KBM-7 (cell line): ENCODE data around the gene ASRGL1.
"Not testable (repeated sequence)": the region's sequence is repeated elsewhere in the genome, so short reads cannot be mapped to it uniquely, and the experiment has no call there.

ENCODE experiments used
- DNase-seq: peaks from one replicate; pipeline ENCODE4 v3.0.0-alpha.2; 2015
- in situ Hi-C: fragments of 300-500 bp; cut with MboI; formaldehyde crosslinking; loops from 2 replicates; pipeline ENCODE4 v1.14.3; 2020; ENCODE audit warnings: low sequenced_read_pairs, low pct_unique_long_range_greater_than_20kb, mixed read lengths

ASRGL1 gene

DNA sequence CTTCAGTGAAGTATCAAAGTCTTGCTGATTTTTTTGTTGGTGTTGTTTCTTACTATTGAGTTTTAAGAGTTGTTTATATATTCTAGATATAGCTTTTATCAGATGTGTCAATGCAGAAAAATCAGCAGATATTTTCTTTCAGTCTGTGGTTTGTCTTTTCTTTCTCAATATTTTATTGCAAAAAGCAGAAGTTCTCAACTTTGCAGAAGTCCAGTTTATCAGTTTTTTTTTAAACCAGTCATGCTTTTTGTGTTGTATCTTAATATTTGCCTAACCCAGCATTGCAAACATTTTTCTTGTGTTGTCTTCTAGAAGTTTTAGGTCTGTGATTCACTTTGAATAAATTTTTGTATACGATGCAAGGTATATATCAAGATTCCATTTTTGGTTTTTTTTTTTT lies 7.0 kb downstream of the ASRGL1 start:
- DNase-seq, result peak; percentile 31
- in situ Hi-C loops, result no loop called here

DNA sequence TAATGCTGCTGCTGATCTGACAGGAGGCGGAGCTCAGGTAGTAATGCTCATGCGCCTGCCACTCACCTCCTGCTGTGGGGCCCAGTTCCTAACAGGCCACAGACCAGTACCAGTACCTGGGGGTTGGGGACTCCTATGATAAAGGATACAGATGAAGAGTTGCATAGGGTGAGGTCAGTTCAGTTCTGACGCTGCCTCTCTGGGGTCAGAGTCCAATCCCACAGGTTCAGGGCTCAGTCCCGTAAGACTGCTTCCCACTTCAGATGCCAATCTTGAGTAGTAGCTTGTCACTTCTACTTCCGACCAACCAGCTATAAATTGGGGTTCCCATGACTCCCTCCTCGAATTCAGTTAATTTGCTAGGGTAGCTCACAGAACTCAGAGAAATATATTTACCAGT lies 8.6 kb downstream of the ASRGL1 start:
- in situ Hi-C loops, result no loop called here
- DNase-seq, result no peak

DNA sequence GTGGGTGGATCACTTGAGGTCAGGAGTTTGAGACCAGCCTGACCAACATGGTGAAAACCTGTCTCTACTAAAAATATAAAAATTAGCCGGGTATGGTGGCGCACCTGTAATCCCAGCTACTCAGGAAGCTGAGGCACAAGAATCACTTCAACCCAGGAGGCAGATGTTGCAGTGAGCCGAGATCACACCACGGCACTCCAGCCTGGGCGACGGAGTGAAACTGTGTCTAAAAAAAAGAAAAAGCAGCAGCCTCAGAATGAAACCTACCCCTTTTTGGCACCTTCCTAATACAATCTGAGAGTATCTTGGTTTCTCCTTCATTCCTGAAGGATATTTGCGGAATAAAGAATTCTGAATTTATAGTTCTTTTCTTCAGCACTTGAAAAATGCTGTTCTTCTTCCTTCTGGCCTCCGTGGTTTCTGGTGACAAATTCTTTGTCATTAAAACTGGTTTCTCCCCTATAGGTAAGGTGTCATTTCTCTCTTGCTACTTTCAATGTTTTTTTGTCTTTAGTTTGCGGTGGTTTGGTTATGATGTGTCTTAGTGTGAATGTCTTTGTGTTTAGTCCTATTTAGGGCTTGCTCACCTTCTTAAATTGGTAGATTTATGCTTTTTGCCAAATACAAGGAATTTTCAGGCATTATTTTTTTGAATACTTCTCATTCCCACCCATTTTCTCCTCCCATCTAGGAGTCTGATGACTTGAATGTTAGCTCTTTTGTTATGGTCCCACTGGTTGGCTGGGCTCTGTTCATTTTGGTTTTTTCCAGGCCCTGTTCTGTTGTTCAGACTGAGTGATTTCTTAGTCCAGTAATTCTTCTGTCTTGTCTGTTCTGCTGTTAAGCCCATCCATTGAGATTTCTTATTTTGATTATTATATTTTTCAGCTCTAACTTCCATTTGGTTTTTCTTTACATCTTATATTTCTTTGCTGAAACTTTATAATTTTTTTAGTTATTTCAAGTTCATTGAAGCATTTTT lies 15.4 kb downstream of the ASRGL1 start:
- no peak for DNase-seq

DNA sequence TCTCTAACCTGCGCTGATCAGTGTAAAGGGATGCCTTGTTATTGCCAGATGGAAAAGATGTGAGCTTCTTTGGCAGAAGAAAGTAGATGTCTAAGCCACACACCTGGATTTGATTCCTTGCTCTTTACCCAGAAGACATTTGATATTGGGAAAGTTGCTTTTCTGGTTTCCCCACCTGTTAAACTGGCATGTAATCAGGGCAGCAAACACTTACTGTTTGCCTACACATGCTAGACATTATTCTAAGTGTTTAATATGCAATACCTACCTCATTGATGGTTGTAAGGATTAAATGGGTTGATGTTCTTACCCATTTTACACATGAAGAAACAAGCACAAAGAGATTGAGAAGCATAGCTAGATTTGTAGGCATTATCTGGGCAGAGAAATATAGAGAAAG lies 16.6 kb downstream of the ASRGL1 start:
- DNase-seq, result no peak
- in situ Hi-C loops, result no loop called here

More for the DNA sequence above, 15.4 kb downstream of the ASRGL1 start:
- in situ Hi-C loops, result no loop called here

DNA sequence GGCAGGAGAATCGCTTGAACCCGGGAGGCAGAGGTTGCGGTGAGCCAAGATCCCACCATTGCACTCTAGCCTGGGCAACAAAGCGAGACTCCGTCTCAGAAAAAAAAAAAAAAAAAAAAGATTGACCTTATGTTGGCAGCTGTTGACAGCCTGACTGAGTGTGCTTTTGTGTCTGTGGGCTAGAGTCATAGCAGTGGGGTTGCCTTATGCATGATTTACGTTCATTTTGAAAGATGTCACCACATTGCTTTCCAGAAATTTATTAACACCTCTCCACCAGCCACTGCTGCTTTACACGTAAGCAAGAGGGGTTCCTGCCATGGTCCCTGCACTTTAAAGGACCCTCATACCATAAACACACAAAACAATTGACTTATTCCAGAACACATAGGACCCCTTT lies 21.0 kb downstream of the ASRGL1 start:
- in situ Hi-C loops, result no loop called here

DNA sequence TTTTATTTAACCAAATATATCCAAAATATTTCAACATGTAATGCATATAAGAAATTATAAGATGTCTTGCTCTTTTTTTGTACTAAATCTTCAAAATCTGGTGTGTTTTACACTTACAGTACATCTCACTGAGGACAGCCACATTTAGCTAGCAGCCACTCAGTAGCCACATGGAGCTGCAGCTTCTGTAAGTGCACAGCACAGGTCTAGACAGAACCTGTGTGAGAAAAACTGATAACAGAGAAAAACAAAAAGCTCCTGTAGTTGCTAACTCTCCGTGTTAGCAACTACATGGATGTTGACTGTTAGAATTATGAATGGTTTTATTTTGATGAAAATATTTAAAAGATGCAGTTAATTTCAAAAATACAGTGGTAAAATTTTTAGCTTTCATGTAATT lies 22.2 kb downstream of the ASRGL1 start:
- in situ Hi-C loops, result no loop called here

More for the DNA sequence above, 21.0 kb downstream of the ASRGL1 start:
- no peak for DNase-seq

DNA sequence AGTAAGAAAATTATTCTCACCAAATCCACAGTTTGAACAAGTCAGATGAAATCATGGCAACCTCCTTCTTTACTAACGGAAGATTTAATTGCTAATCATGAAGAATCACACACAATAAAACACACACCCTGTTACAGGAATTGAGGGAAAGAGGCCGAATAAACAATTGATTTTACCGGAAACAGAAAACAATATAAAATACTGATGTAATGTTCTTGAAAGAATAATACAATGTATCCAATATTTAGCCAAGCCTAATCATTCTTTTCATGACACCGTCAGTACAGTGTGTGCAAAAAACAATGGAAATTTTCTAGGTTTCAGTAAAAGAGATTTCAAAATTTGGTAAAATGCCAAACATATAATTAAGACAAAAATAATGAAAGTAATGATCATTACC lies 23.4 kb downstream of the ASRGL1 start:
- DNase-seq, result no peak
- in situ Hi-C loops, result no loop called here

More for the DNA sequence above, 22.2 kb downstream of the ASRGL1 start:
- no peak for DNase-seq

DNA sequence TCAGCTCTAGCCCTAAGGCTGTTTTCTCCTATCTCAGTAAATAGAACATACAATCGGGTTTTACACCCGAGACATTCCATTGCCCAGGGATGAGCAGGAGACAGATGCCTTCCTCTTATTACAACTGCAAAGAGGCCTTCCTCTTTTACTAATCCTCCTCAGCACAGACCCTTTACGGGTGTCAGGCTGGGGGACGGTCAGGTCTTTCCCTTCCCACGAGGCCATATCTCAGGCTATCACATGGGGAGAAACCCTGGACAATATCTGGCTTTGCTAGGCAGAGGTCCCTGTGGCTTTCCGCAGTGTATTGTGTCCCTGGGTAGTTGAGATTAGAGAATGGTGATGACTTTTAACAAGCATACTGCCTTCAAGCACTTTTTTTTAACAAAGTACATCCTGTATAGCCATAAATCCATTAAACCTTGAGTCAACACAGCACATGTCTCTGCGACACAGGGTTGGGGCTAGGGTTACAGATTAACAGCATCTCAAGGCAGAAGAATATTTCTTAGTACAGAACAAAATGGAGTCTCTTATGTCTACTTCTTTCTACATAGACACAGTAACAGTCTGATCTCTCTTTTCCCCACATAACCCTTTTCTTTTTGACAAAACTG lies 31.7 kb downstream of the ASRGL1 start:
- in situ Hi-C loops, DNase-seq: not testable (repeated sequence)

DNA sequence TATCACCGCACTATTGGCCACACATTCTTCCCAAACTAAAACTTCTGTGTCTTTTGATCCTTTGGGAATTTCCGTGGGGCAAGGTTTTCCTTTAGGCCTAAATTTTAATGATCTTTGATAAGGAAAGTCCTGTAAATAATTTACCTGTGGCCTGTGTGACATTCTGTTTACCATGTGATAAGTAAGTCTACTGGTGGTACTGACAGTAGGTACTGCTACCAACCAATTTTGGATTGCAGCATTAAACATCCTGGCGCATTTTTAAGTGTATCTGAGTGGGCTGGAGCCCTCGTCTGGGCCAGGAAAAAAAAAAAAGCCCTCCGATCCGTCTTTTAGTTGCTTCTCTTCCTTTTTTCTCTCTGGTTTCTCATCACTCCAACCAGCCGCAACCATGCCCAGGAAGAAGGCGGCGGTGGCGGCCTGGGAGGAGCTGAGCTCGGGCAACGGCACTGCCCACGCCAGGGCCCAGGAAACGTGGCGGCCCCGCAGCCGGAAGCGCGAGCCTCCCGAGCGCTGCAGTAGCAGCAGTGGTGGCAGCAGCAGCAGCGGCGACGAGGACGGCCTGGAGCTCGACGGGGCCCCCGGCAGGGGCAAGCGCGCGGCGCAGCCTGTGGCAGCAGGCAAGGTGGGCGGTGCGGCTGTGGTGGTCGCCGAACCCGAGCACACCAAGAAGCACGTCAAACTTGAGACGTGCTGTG lies 33.6 kb downstream of the ASRGL1 start:
- DNase-seq, result no peak
- in situ Hi-C loops, result no loop called here

DNA sequence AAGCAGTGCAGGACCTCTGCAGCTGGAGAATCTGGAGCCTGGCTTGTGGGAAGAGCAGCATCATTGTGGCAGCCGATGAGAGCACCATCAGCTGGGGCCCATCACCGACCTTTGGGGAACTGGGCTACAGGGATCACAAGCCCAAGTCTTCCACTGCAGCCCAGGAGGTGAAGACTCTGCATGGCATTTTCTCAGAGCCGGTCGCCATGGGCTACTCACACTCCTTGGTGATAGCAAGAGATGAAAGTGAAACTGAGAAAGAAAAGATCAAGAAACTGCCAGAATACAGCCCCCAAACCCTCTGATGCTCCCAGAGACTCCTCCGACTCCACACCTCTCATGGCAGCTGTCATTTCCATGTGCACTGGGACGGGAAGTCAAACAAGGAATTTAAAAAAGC lies 35.6 kb downstream of the ASRGL1 start:
- DNase-seq, result no peak
- in situ Hi-C loops, result no loop called here

DNA sequence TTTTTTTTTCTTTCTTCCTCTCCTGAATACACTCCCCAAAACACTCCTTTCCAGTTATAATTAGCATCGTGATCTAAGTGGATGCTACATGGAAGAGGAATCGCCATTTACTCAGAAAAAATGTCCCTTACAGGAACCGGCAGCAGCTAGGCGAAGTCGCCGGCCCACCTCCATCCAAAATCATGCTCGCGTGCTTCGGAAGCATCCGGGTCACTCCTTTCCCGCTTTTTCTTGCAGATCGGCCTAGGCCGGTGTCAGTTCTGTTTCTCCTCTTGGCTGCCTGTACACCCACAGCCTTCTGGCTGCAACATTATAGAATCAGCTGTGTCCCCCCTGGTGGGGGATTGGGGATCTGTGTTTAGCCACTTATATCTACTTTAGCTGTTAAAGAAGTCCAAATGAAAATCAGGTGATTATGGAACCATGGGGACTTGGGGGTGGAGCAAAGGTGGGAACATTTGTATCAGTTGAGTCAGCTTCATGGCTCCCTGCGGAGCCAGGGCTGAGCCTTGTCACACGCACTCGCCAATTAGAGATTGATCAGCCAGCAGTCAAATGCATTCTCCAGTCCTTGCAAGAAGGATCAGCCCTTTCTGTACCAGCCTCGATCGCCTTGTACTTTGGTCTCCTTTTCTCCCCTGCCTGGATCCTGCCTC lies 36.3 kb downstream of the ASRGL1 start:
- in situ Hi-C loops, result no loop called here
- no peak for DNase-seq

DNA sequence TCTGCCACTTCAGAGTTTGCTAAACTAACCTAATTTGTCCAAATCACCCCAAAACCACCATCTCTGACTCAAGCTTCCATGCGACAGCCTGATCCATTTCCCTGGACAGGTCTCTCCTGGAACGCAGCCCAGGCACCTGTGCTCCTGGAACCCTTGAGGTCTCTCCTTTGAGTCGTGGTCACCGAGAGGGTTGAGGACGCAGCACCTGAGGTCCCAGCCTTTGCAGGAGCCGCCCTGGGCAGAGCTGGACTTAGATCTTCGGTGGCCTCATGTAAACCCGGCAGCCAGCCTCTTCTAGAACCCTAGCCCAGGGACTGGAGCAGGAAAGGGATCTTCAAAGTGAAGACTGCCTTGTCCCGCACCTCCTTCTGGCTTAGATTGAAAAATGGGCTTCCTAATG lies 37.6 kb downstream of the ASRGL1 start:
- in situ Hi-C loops, result loop anchor here (25.0 kb wide), 1 partner anchor 312 kb away; the partner anchor contains the start of genes LRRN4CL and UBXN1

DNA sequence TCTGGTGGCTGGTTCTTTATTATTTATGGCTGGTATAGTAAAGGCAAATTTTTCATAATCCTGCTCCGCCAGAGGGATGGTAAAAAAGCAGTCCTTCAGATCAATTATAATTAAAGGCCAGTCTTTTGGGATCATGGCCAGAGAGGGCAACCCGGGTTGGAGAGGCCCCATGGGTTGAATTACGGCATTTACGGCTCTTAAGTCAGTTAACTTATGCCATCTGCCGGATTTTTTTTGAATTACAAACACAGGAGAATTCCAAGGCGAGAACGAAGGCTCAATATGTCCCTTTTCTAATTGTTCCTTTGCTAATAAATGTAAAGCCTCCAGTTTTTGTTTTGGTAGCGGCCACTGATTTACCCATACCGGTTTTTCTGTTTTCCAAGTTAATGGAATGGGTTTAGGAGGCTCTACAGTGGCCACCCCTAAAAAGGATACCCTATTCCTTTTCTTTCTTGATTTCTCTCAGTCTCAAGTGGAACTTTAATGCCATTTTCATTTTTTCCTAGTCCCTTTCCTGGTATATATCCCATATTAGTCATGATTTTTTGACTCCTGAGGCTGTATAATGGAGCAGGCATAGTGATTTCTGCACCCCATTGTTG lies 41.3 kb downstream of the ASRGL1 start:
- in situ Hi-C loops, result loop anchor here (25.0 kb wide), 1 partner anchor 309 kb away; the partner anchor contains the start of genes LRRN4CL and UBXN1
- peak; percentile 51 for DNase-seq

More for the DNA sequence above, 37.6 kb downstream of the ASRGL1 start:
- no peak for DNase-seq

DNA sequence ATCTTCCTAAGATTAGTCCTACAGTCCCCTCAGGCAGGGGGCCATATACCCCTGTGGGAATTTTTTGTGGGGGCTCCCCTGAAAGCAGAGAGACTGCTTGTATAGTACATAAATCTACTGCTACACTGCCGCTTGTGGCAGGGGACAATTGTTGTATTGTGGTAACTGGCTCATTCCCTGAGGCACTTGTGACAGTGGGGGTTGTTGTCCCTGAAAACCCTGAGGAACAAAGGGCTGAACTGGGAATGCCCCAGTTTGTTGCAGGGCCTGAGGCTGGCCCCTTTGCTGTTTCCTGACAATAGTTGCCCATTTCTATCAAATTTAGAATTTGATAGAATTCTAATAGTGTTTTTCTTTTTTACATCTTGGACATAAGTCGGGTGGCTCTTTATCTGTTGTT lies 42.3 kb downstream of the ASRGL1 start:
- in situ Hi-C loops, result loop anchor here (25.0 kb wide), 1 partner anchor 308 kb away; the partner anchor contains the start of genes LRRN4CL and UBXN1
- DNase-seq, result not testable (repeated sequence)

DNA sequence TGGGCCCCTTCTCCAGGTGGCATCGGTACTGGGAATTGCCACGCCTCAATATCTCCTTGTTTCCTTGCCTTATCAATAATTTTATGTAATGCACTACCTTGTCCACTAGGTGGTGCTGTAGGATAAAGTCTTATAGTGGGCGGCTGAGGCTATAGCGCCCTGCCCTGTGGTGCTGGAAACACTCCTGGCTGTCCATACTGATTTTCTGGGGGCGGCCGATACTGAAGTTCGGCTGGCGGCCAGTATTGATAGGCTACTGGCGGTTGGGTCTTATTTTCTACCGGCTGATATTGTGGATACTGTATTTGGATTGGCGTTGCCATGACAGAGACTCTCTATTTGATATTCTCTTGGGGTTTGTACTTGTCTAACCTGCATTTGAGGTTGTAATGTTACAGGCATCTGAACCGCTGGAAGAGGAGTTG lies 43.6 kb downstream of the ASRGL1 start:
- peak; percentile 80 for DNase-seq
- in situ Hi-C loops, result loop anchor here (25.0 kb wide), 1 partner anchor 306 kb away; the partner anchor contains the start of genes LRRN4CL and UBXN1

DNA sequence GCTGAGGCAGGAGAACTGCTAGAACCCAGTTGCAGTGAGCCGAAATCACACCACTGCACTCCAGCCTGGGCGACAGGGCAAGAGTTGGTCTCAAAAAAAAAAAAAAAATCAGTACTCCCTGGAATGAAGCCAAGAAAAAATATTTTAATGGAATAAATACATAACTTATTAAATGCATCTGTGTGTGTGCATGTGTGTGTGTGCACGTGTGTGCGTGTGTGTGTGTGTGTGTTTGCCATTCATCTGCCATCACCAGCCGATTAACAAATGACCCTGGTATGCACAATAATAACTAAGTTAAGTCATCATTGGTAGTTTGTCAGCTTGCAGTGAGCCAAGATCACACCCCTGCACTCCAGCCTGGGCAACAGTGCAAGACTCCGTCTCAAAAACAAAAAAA lies 46.6 kb downstream of the ASRGL1 start:
- no peak for DNase-seq
- in situ Hi-C loops, result loop anchor here (25.0 kb wide), 1 partner anchor 303 kb away; the partner anchor contains the start of genes LRRN4CL and UBXN1

DNA sequence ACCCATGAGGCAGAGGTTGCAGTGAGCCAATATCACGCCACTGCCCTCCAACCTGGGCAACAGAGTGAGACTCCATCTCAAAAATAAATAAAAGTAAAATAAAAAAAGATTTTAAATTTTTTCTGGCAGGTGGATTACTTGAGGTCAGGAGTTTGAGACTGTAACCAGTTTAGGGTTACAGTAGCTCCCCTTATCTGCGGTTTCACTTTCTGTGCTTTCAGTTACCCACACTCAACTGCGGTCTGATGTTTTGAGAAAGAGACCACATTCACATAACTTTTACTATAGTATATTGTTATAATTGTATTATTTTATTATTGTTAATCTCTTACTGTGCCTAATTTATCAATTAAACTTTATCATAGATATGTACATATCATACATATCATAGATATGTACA lies 48.8 kb downstream of the ASRGL1 start:
- DNase-seq, result not testable (repeated sequence)
- in situ Hi-C loops, result loop anchor here (25.0 kb wide), 1 partner anchor 301 kb away; the partner anchor contains the start of genes LRRN4CL and UBXN1

DNA sequence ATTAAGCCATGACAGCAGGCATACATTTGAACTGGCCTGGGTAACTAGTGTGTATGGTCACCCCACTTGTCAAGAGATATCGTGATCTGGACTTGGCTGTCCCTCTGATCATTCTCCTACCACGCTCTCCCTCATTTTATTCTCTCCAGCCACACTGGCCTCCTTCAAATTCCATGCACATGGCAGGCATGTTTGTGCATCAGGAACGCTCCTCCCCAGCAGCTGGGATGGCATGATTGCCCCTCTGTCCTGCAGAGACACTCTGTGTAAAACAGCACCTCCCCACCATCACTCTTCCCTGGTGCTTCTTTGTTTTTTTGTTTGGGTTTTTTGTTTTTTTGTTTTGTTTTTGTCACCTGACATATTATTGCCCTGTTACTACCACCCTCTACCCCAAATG lies 50.1 kb downstream of the ASRGL1 start:
- DNase-seq, result no peak
- in situ Hi-C loops, result loop anchor here (25.0 kb wide), 1 partner anchor 300 kb away; the partner anchor contains the start of genes LRRN4CL and UBXN1
